GM20431 (cell line): Measurements from ENCODE around the gene KRTAP5-1.

Experiments used
- in situ Hi-C: fragments of 300-500 bp; cut with MseI, MboI; formaldehyde crosslinking; loops from one replicate; pipeline ENCODE4 v1.15.0; 2020; ENCODE audit warnings: low sequenced_read_pairs; ENCODE audit not compliant: unreplicated experiment

Gene KRTAP5-1

DNA sequence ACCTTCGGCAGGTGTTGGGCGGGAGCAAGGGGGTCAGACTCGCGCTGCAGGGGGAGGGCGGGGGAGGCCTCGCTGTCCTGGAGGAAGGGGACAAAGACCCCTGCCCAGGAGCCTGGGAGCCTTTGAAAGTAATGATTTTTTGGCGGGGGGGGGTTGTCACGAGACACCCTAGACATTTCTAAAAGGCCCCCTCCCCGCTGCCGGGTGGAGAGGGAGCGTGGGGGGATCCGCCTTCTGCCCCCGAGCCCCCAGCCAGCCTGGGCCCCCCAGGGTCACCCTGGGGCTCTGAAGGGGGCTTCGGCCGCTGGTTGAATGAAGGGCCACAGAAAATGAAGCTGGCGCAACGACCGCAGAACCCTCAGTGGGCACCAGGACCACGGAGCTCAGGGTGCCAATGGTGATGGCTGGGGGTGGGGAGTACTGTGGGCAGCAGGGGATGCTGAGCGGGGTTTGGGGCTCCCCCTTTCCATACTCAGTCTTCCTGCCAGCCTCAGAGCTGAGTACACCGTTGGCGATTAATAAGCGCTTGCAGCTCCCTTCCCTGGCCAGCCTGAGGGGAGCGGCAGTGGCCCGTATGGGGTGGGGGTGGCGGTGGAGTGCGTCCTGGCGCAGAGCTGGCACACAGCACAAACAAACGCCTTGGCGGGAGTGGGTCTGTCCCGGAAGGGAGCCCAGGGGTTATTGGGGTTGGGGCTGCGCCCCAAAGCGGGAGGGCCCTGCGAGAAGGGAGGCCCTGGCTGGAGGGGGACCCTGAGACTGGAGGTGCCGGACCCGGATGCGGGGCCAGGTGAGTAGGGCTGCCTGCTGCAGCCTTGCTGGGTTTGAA lies 11.8 kb downstream of the KRTAP5-1 start:
- in situ Hi-C loops: no loop called here

DNA sequence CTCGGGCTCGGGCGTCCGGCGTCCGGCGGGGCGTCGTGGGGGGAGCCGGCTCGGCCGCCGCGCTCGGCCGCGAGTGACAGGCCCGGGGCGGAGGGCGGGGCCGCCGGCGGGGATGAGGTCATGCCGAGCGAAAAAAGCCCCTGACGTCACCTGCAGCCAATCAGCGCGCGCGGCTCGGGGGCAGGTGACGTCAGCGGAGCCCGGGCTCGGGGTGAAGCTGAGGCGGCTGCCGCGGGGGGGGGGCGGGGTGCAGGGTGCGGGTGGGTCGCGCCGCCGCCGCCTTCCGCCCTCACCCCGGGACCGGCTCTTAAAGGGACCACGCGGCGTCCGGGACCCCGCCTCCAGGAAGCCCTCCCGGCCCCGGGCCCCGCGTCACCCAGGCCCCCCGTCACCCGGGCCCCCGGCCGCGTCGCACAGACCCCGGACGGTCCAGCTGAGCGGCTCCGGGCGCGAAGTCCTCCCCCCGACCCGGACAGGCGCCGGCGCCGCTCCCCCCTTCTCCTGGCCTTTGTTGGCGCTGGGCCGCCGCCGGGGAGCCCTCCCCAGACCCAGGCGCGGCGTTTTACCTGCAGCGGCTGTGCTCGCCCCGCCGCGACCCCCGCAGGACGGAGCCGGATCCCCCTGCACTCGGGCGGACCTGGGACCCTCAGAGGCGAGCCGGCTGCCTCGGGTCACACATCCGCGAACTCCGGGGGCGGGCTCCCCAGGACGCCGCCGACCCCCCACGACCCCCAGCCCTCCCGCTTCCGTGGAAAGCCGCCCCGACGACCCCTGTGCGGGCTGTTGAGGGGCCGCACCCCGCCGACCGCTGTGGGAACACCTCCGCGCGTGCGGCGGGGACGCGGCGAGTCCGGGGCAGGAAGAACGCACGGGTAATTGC lies 12.6 kb downstream of the KRTAP5-1 start, which contains the start of gene DUSP8:
Gene DUSP8 (minus strand): TSS at position 75 of the 880 bp plus-strand sequence. CDS start 6,445 bp downstream, outside the sequence.
- in situ Hi-C loops: no loop called here

DNA sequence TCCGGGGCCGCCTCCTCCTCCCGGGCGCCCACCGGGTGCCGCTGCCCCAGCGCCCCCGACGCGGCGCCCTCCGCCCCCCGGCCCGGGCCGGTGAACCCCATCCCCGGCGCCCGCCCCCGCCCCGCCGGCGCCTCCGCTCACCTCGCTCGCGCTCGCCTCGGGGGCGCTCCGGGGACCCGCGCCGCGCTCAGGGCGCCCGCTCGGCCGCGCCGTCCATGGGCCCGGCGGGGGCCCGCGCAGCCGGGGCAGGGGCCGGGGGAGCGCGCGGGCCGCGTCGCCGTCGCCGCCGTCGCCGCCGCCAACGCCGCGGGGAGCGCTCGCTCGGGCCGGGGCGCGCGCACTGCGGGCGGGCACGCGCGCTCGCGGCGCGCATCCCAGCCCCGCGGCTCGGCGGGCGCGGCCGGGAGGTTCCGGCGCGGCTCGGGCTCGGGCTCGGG lies 13.3 kb downstream of the KRTAP5-1 start:
- in situ Hi-C loops: no loop called here

DNA sequence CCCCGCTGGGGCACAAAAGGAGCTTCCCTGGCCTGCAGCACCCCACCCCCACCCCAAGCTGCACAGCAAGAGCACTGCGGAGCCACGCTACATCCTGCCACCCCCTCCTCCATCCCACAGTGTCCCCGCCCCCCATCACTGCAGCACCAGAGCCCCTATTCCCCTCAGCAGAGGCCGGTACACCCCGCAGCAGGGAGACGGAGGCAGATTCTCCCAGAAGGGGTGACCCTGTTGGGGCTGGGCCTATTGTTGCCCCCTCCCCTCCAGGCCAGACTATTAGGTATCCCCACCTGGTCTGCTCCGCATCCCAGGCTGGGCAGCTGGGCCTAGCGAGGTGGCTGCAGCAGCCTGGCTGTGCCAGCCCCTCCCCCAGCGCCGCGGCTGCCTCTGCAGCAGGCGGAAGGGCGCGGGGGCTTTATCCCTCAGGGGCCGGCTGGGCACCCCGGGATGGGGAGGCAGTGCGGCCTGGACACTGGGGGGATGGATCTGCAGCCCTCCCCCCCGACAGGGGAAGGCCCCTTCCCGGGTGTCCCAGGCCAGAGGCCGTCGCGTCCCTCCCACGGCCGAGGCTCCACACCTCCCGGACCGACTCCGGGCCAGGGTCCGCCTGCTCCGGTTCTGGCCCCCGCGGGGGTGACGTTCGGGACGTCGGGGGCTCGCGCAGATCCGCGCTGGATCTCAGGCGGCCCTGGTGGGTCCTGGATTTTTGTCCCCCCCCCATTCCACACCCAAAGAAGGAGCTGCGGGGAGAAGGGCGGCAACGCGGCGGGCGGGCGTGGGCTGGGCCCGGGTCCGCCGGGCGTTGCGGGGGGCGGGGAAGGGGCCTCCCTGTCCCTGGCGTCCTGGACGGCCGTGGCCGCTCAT lies 14.0 kb downstream of the KRTAP5-1 start:
- in situ Hi-C loops: no loop called here

DNA sequence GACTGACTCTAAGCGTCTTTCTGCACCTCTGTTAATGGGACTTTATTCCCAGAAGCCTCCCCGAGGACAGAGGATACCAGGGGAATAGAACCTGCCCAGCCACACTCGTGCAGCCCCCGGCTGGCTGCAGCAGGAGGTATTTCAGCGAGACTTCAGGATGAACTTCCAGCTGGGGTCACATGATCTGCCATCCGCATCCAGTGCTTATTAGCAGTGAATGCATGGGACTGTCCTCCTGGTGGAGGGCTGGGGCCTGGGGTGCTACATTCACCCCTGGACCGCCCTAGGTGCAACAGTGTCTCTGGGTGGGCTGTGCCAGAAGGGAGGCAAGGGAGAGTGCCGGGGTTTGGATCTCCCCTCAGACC lies 14.6 kb downstream of the KRTAP5-1 start:
- in situ Hi-C loops: no loop called here

DNA sequence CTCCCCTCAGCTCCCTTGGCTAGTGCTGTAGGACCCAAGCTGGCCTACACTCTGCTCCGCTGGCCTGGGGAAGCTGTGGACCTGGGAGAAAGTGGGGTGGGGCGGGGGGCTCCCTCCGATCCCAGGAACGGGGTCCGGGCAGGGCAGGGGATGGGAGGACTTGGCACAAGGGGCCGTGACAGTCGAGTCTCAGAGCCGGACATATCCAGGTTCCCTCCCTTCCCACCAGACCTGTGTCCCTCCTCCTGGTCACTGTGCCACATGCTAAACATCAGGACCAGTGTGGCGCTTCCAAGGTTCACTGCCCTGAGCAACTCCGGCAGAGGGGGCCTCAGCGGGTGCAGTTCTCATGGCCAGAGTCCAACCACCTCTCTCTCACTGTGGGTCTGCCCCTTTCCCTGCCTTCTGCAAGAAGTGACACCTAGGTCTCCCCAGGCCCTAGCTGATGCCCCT lies 15.1 kb downstream of the KRTAP5-1 start:
- in situ Hi-C loops: no loop called here

DNA sequence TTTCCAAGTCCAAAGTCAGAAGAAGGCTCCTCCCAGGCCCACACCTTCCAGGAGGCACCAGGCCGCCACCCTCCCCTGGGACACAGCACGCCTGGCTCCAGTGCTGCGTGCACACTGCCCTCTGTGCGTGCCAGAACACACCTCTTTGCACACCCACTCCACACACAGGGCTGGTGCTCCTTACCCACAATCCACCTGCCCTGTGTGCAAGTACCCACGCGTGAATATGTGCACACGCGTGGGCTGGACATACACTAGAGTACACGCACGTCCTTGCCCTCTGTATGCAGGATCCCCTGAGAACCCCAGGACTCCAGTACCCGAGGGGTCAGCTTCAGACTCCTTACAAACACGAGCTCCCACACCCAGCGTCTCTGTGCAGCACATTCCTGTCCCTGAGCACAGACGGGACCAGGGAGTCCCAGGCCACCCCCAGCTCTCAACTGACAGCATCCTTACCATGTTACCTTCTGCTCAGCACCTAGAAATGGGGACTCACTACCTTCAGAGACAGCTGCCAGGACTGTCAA lies 15.8 kb downstream of the KRTAP5-1 start:
- in situ Hi-C loops: no loop called here

DNA sequence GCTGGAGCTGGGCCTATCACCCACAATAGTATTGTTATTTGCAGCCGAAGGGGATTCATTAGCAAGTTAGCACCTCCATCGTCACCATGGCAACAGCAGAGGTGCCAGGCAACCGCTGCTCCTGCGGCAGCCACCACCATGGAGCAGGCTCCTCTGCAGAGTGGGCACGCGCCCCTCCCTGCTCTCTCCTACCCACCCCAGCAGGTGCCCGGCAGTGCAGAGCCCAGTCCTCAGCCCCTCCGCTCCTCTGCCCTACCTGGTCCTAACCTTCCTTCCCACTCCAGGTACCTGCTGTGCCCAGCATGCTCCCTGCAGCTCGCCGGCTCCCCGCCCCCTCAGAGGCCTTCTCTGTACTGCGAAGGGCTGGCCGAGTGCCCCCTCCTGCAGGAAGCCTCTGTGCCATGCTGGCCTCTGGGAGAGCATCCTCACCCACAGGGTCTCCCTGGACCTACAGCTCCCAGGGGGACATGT lies 16.6 kb downstream of the KRTAP5-1 start:
- in situ Hi-C loops: no loop called here

DNA sequence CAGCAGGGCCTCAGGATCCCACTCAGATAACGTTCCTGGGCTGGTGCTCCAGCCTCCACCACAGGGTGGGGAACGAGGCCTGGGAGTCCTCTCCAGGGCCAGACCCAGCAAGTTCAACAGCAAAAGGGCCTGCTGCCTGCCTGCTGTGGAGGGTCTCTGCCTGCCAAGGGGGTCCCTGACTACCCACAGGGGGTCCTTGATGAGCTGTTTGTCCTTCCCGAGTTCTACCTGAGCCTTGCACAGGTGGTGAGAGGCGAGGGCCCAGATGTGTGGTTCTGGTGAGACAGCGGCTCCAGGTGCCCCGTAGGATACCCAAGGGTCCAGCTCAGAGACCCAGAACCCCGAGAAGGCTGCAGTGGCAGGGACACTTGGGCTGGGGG lies 17.4 kb downstream of the KRTAP5-1 start:
- in situ Hi-C loops: no loop called here

DNA sequence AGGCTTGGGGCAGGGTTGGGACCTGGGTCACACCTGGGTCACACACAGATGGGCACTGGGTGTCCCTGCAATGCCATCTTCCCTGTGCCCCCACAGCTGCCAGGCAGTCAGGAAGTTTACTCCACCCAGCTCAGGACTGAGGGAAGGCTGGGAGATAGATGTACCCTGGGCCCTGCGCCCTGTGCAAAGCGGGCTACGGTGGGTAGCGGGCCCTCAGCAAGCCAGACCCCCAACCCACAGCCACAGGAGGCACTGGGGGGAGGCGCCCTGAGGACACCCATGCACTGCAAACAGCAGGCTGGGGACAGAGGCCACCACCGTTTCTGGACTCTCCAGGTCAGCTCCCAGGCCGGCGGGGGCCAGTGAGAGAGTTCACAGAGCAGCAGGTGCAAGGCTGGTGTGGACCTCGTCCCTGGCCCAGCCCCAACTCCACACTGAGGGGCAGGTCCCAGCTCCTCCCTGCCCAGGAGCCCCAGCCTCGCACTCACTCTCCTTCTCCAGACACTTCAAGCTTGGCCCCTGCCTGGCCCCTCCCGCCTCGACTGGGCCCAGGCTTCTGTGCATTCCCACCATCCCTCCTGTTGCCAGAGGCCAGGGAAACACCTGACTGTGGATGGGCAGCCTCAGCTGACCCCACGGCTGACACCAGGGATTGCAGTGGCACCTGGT lies 17.9 kb downstream of the KRTAP5-1 start:
- in situ Hi-C loops: no loop called here

DNA sequence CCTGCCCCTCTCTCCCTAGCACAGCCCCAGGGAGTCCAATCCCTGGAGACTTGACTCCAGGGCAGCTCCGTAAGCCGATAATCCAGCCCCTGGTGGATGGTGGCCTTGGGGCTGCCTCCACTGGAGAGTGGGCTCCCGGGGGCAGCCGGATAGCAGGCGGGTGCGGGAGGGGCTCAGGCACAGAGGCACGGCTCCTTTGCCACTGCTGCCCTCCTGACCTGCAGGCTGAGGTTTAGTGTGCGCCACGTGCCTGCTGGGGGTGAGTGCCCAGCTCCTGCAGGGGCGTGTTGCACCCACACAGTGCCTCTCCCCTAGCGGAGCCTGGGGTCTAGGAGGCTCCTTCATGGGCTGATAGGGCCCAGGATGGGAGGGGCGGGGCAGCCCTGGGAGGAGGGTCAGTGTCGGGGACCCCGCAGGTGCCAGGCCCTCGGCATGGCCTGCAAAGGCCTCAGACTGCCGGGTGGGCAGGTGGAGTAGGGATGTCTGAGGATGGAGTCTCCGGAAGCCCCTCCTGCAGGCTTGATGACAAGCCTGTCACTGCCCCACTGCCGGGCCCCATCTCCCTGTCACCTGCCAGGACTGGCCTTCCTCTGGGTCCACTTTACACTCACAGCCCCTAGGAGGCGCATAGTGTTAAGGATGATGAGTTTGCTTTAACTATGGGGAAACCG lies 18.6 kb downstream of the KRTAP5-1 start:
- in situ Hi-C loops: no loop called here

DNA sequence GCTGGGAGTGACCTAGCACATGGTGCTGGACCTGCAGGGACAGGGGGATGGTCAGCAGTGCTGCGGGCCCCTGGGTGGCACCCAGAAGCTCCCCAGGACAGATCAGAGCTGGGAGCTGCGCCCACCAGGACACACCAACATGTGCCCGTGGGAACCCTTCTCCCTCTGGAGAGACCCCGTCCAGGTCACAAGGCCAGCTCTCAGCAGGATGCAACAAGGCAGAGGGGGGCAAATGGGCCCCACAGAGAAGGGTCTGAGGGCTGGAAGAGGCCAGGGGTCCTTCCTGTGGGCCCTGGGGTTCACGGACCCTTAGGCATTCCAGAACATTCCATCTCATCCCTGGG lies 19.2 kb downstream of the KRTAP5-1 start:
- in situ Hi-C loops: no loop called here

DNA sequence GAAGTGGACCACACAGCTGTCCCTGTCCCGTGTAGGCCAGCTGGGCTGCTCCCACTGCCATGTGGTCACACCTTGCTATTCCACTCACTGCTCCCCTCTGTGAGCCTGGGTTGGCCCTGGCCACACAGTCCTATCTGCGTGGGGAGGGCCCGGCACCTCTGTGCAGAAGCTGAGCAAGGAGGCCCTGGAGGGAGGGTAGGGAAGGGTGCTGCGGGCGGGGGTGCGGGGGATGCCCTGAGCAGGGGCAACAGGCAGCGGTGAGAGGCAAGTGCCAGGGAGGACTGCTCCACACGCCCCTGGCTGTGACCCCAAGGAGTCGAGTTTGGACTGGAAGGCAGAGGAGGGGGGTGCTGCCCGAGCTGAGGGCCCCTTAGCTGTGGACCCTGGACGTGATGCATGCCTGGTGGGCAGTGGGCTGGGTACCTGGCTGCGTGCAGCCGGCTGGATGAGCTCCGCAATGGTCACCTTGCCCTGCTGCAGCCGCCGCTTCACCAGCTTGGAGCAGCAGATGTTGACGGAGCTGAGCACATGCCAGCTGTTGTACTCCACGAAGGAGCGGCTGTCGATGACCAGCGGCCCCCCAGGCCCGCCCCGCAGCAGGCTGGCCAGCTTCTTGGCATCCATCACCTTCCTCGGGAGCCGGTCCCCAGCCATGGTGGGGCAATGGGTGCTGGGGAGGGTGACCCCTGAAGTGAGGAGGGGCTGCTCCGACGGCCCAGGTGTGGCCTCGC lies 19.7 kb downstream of the KRTAP5-1 start:
- in situ Hi-C loops: no loop called here

DNA sequence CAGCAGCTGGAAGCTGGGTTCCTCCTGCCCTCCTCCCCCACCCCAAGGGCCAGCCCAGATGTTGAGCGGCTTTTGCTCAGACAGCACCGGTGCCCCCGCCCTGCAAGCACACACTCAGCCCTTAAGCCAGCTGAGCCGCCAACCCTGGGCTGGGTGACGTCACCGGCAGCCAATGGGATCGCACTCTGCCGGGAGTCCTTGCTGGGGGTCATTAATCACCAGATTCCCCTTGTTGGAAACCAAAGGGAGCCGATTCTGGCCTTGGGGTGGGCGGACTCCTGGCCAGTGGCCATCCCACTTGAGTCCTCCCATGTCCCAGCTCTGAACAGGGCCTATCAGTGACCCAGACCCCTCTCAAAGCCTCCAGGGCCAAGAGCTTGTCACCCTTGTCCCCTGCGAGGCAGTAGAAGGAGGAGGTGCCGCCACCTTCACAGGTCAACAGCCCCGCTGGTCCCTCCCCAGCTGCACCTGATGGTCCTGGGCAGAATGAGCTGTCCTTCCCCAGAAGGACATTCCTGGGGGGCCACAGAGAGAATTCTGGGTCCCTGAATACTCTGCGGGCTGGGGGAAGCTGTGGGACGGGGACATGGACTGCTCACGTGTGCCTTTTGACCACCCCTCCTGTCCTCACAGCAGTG lies 20.4 kb downstream of the KRTAP5-1 start:
- in situ Hi-C loops: no loop called here

DNA sequence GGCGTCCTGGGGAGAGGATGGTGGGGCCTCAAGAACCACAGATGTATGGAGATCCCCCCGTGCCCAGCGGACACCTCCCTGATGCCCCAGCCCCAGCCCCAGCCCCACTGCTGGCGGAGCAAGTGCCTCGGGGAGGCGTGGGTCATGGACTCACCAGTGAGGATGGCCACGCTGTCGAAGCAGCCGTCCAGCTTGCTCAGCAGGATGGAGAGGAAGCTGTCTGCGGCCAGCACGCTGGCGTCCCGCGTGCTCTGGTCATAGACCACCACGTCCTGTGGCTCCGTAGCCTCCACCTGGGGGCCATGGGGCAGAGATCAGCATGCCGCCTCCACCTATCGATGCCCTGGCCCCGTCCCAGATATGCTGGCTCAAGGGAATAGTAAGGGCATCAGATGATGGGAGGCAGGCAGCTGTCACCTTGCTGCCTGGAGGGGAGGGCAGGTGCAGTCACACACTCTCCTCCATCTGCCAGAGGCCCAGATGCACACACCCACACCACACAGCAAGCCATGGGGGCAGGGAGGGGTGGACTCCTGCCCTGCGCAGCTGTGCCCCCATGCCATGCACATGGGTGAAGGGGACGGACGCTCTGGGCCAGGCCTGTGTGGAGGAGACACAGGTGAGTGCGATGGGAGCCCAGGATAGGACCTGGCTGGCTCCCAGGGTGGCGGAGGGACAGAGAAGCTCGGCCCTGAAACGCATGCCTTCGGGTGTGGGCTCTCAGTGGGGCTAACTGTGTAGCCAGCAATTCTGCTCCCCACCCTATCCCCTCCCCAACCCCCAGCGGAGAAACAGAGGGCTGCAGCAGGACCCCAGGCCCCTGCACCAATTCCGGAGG lies 21.2 kb downstream of the KRTAP5-1 start:
- in situ Hi-C loops: no loop called here

DNA sequence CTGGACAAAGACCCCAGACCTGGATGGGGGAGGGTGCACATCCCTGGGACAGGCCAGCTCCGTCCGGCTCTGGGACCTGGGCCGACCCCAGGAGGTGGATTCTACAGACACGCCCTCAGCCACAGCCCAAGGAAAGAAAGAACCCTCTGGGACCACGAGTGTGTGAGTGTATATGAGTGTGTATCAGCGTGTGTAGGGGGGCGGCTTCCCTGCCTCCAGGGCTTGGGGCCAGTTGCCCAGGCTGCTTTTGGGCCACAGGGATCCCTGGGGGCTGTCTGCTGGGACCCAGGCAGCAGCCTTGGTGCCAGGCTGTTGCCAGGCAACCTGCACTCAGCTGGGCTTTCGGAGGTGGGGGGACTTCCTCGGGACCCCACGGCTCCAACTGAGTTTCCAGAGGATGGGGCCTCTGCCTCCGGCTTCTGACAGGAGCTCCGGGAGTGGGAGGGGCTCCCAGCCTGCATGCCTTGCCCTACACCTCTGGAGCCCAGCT lies 21.9 kb downstream of the KRTAP5-1 start:
- in situ Hi-C loops: no loop called here
